ENCODE measurements around the gene CMTM6. TPM values are rescaled to one million over a fixed set of nuclear protein-coding genes. Genes with fewer than 3 reads are reported as not detected.

Gene CMTM6
- polyA plus RNA-seq, 2 of the 4 experiments (the other 2 are of a cell fraction), result 49.5 to 65.6 TPM

GRCh38 chr3:32456429-32457130 is 46.1 kb downstream of the CMTM6 start:
- Histone ChIP-seq H3K9me3 (no peaks in the 10 kb centered on the region), H3K4me1 (0 out of 3 replicates have a peak, but pooled peaks cover 5% of the 10 kb centered on the region), H3K27ac (no peak overlapping the region), H3K4me2 (no peak overlapping the region), H3K4me3 (no peak overlapping the region)
- ATAC-seq, result no peak
- no peak for DNase-seq (ENCODE audit: low read depth in 1 of 2, low spot score in 1 of 2)
- POLR2A ChIA-PET, result no interaction called here
- TF ChIP-seq ZC3H11A (IDR thresholded peaks at IDR 0.05), result no peak
- no peak for TF ChIP-seq CEBPB (IDR thresholded peaks at IDR 0.05)
- no peak for TF ChIP-seq TFCP2L1 (CRISPR knock-in tag; IDR thresholded peaks at IDR 0.05)
- no peak for TF ChIP-seq SMC3 (IDR thresholded peaks at IDR 0.05)
- no peak for TF ChIP-seq CHD4 (IDR thresholded peaks at IDR 0.05; ENCODE audit: borderline replicate concordance)
- TF ChIP-seq JUN (IDR thresholded peaks at IDR 0.05), result no peak
- TF ChIP-seq HEYL (CRISPR knock-in tag; IDR thresholded peaks at IDR 0.05), result no peak
- no peak for TF ChIP-seq KDM5A (IDR thresholded peaks at IDR 0.05)
- no peak for TF ChIP-seq EHMT2 (IDR thresholded peaks at IDR 0.05; ENCODE audit: low read depth)
- no peak for TF ChIP-seq MAX (IDR thresholded peaks at IDR 0.05)
- no peak for TF ChIP-seq JUNB (IDR thresholded peaks at IDR 0.05)
- TF ChIP-seq RCOR1 (IDR thresholded peaks at IDR 0.05; ENCODE audit: low read depth, low read length), result no peak
- TF ChIP-seq BCL3 (IDR thresholded peaks at IDR 0.05), result no peak
- no peak for TF ChIP-seq FOSB (CRISPR knock-in tag; IDR thresholded peaks at IDR 0.05)
- no peak for TF ChIP-seq MYC (IDR thresholded peaks at IDR 0.05; ENCODE audit: borderline replicate concordance, low read length)
- TF ChIP-seq SREBF2 (IDR thresholded peaks at IDR 0.05), result no peak
- TF ChIP-seq RARB (CRISPR knock-in tag; IDR thresholded peaks at IDR 0.05), result no peak
- no peak for TF ChIP-seq ZSCAN20 (CRISPR knock-in tag; IDR thresholded peaks at IDR 0.05)
- WGBS (ENCODE audit: missing lambda C conversion rate), result 91% methylated on average over 11 of the region's 11 CpGs
- no peak for FAIRE-seq
- CTCF ChIA-PET, result interaction anchor here (0.7 to 13.1 kb wide), 2 partner anchors 12 to 88 kb away, joined by 3 to 132 read pairs; no protein-coding TSS in a partner anchor

GRCh38 chr3:32455609-32456428 is 46.8 kb downstream of the CMTM6 start:
- DNase-seq (ENCODE audit: low read depth in 1 of 2, low spot score in 1 of 2), result no peak
- FAIRE-seq, result no peak
- H3K27ac ChIP-seq, result no peak overlapping the region
- 90% methylated on average over 15 of the region's 15 CpGs for WGBS (ENCODE audit: missing lambda C conversion rate)
- no peaks in the 10 kb centered on the region for H3K9me3 ChIP-seq
- no peak overlapping the region for H3K4me3 ChIP-seq
- H3K4me2 ChIP-seq, result no peak overlapping the region
- H3K4me1 ChIP-seq, result 0 out of 3 replicates have a peak, but pooled peaks cover 5% of the 10 kb centered on the region
- no peak for ATAC-seq
- no peak for TF ChIP-seq FOXS1 (CRISPR knock-in tag; IDR thresholded peaks at IDR 0.05)
- no peak for TF ChIP-seq NPAS2 (CRISPR knock-in tag; IDR thresholded peaks at IDR 0.05; ENCODE audit: borderline replicate concordance)
- TF ChIP-seq RNF2 (IDR thresholded peaks at IDR 0.05; ENCODE audit: borderline replicate concordance, low read depth), result no peak
- TF ChIP-seq USF2 (IDR thresholded peaks at IDR 0.05), result no peak
- TF ChIP-seq E2F6 (IDR thresholded peaks at IDR 0.05; ENCODE audit: borderline replicate concordance, low read depth), result no peak
- TF ChIP-seq NFE2L2 (conservative IDR thresholded peaks at IDR 0.05; ENCODE audit: low read length), result no peak
- TF ChIP-seq ELK1 (IDR thresholded peaks at IDR 0.05; ENCODE audit: low read depth, low read length), result no peak
- no peak for TF ChIP-seq HOXA7 (CRISPR knock-in tag; IDR thresholded peaks at IDR 0.05)
- no peak for TF ChIP-seq MAZ (IDR thresholded peaks at IDR 0.05; ENCODE audit: borderline replicate concordance, low read depth, low read length)
- no peak for TF ChIP-seq TFCP2L1 (CRISPR knock-in tag; IDR thresholded peaks at IDR 0.05)
- no peak for TF ChIP-seq CEBPB (IDR thresholded peaks at IDR 0.05)
- POLR2A ChIA-PET, result no interaction called here
- CTCF ChIA-PET, result interaction anchor here (0.7 to 13.1 kb wide), 2 partner anchors 13 to 87 kb away, joined by 3 to 132 read pairs; no protein-coding TSS in a partner anchor
